COR-L47 (cell line): ENCODE measurements around the gene LIMS1.
"Not testable (repeated sequence)": the region's sequence is repeated elsewhere in the genome, so short reads cannot be mapped to it uniquely, and the experiment has no call there.

Experiments used
- DNase-seq: peaks from one replicate; lab custom pipeline; 2025; lab: John Stamatoyannopoulos, UW

The LIMS1 gene, protein sequence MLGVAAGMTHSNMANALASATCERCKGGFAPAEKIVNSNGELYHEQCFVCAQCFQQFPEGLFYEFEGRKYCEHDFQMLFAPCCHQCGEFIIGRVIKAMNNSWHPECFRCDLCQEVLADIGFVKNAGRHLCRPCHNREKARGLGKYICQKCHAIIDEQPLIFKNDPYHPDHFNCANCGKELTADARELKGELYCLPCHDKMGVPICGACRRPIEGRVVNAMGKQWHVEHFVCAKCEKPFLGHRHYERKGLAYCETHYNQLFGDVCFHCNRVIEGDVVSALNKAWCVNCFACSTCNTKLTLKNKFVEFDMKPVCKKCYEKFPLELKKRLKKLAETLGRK

DNA sequence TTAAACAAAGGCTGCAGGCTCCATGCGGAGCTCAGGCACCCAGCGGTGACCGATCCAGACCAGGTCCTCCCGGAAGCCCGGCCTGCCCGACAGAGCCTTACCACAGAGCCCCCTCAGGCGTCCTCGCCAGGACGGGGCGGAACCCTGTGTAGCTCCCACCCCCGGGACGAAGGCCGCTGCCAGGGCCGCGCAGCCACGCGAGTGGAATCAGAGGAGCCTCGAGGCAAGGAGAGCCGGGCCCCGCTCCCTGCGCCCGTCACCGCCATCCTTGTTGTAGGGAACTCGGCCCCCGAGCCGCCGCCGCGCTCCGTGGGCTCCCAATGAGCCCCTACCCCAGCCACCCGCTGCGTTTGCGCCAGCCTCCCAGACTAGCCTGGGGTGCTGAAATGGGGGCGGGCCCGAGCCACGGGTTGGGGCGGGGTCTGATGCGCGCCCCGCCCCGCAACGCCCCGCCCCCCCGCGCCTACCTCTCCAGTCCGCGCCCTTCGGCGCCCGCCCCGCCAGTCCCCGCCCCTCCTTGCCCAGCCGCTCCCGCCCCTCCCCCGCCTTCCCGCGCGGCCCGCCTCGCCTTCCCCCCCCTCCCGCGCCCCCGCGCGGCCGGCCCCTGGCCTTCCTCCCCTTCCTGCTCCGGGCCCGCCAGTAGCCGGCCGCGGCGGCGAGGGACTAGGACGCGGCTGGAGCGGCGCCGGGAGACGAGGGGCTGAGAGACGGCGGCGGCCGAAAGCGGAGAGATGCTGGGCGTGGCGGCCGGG, at the start of gene LIMS1:
Gene LIMS1 (plus strand): TSS at position 639 of the 752 bp plus-strand sequence. CDS start 93 bp downstream, at position 732.
- DNase-seq = peak; percentile 54

- DNase-seq = no peak
These were observed 49.0 kb upstream of the LIMS1 start for GRCh38 chr2:108485253-108485652.

DNA sequence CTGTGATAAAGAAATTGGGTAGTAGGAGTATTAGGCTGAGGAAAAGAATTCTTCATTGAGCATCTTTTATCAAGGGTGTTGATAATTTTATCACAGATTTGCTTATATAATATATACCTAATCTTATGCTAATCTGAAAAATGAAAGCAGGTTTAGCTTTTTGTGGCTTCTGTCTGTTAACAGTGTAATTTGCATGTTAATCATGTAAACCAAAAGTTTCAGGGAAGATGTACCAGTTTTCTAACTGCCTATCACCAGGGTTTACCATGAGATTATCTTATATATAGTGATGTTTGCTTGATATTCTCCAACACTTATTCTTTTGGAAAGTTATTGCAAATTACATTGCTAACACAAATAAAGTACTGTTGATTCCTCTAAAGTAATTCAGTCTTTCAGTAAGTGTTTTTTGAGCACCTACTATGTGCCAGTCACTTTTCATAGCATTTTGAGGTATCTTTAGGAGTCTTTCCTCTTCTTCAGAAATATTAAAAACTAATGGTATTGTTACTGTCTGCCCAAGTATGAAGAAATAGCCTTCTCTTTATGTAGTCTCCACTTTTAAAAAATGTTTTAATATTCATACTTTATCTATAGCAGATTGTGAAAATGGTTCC, 43.7 kb upstream of the LIMS1 start:
- DNase-seq = no peak

GRCh38 chr2:108491848-108492247, 42.4 kb upstream of the LIMS1 start:
- DNase-seq = no peak

GRCh38 chr2:108492364-108492763, 41.9 kb upstream of the LIMS1 start:
- no peak for DNase-seq

- not testable (repeated sequence) for DNase-seq
These were observed 38.1 kb upstream of the LIMS1 start for GRCh38 chr2:108496167-108496566.

DNA sequence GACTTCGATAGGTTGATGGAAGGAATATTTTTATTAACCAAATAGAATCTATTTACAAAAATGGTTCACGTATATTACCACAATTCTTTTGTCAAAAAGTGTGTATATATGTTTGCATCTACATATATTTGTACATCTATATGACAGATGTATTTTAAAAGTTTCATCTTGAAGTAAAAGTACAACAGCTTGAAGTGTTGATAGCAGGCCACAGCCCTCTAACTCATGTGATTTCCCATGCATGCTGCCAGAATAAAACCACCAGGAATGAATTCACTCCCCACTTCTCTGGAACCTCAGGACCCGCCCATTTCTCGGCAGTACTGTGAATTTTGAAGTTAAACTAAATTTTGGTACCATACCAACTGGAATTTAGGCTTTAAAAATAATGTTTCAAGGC, 26.6 kb upstream of the LIMS1 start:
- not testable (repeated sequence) for DNase-seq

DNA sequence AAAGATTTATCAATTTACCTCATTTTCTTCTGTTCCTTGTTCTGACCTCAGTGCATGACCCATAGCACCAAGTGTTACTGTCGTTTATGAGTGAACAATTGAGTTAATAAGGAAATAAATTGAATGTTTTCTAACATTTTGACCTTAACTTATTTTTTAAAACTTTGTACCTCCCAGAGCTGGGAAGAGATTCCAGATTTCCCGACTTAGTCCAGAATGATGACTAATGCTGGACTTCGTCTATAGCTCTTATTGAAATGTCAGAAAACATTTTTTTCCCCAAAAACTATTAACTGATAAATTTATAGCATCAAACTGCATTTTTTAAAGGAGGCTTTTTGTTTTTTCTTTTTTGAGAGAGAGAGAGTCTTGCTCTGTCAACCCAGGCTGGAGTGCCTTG, 21.8 kb upstream of the LIMS1 start:
- DNase-seq = not testable (repeated sequence)

DNA sequence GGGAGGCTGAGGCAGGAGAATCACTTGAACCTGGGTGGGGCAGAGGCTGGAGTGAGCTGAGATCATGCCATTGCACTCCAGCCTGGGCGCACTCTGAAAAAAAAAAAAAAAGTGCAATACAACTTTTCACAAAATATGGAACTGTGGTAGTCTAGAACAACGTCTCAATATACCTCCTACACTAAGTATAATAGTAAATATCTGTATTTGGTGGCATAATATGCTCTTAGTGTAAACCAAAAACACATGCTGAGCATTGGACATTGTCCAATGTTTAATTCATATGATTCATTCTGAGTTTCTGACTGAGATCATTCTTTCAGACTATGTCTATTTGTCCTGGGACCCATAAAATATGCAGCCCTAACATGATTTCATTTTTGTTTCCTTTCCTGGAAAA, 19.8 kb upstream of the LIMS1 start:
- DNase-seq = not testable (repeated sequence)

DNA sequence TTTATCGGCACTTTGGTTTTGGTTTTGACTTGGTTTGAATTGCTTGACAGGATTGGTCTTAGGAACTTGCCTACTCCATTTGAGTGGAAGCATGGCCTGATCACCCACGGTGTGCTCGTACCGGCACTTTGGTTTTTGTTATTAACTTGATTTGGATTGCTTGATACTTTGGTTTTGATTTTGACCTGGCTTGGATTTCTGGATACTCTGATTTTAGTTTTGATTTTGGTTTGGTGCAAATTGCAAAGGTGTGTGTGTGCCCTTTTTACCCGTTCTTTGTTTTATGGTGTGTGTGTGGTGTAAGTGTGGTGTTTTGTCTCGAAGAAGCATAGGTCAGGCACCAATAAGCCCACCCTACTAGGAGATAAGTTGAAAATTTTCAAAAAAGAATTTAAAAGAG, 9.6 kb upstream of the LIMS1 start:
- DNase-seq = not testable (repeated sequence)

GRCh38 chr2:108525258-108525657, 9.0 kb upstream of the LIMS1 start:
- not testable (repeated sequence) for DNase-seq

- DNase-seq = no peak
These were observed 2.6 kb upstream of the LIMS1 start for GRCh38 chr2:108531674-108532055.

DNA sequence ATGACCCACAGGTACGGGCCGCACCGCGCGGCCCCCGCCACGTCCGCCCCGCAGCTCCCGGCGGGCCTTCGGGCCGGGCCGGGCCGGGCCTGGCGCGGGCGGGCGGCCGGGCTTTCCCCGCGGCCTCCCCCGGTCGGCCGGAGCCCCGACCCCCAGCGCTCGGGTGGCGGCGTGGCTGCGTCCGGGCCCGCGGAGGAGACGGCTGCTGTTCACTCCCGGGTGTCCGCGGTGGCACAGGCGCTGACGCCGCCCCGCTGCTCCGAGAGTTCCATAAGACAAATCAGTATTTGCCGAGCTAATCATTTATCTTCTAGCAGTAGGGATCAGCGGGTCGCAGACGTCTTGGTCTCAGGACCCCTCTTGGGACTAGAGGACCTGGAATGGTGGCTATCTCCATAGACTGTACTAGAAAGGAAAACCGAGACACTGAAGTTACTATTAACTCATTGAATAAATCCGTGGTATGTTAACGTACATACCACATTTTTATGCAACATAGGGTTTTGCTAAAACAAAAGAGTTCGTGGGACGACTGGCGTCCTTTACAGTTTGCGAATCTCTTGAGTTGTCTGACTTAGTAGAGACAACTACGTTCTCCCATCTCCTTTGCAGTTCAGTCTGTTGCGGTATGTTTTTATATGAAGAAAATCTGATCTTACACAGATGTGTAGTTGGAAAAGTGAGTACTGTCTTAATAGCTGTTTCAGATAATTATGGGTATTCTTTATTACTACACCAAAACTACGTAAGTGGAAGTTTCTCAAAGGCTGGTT, 500 bp downstream of the LIMS1 start:
- DNase-seq = no peak

GRCh38 chr2:108535357-108535631, 1.0 kb downstream of the LIMS1 start:
- DNase-seq = no peak

GRCh38 chr2:108536133-108536780, 2.0 kb downstream of the LIMS1 start:
- no peak for DNase-seq

GRCh38 chr2:108536911-108537310, 2.6 kb downstream of the LIMS1 start:
- no peak for DNase-seq

GRCh38 chr2:108538000-108538625, 3.8 kb downstream of the LIMS1 start:
- no peak for DNase-seq

- DNase-seq = no peak
These were observed 7.2 kb downstream of the LIMS1 start for GRCh38 chr2:108541451-108541850.

DNA sequence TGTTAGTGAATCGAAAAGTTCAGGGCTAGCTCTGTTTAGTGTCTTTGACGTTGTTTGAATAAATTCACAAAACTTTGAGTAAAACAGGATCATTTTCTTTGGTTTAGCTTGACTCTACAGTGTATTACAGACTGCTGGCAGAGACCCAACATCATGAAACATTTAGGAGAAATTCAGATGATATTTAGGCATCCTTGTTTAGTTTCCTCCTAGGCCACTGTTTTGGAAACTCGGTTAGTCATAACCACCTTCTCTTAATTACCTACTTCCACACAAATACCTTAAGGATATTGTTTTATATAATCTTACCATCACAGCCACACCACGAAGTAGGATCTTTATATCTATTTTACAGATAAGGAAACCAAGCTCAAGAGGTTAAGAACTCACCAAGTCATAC, 7.8 kb downstream of the LIMS1 start:
- DNase-seq = no peak

GRCh38 chr2:108547606-108548005, 13.3 kb downstream of the LIMS1 start:
- no peak for DNase-seq

- DNase-seq = no peak
These were observed 14.1 kb downstream of the LIMS1 start for GRCh38 chr2:108548208-108549003.
